MG63 (cell line): Measurements from ENCODE around the gene GBF1. TPM values are rescaled to one million over a fixed set of nuclear protein-coding genes. Genes with fewer than 3 reads are reported as not detected.

Experiments used
- DNase-seq: peaks from one replicate; pipeline ENCODE4 v3.0.0-alpha.2; 2020
- H3K27me3 ChIP-seq: fragments of 250-450 bp; sonication (Bioruptor Pico); 2 replicates; pipeline ENCODE4 v1.5.1; 2020; ENCODE audit warnings: mild to moderate bottlenecking, moderate library complexity
- H3K36me3 ChIP-seq: fragments of 250-450 bp; sonication (Bioruptor Pico); 2 replicates; pipeline ENCODE4 v1.5.1; 2020; ENCODE audit warnings: mild to moderate bottlenecking, moderate library complexity
- H3K4me3 ChIP-seq: fragments of 250-450 bp; sonication (Bioruptor Pico); 2 replicates; pipeline ENCODE4 v1.5.1; 2020; ENCODE audit warnings: mild to moderate bottlenecking, moderate library complexity
- H3K9me3 ChIP-seq: fragments of 250-450 bp; sonication (Bioruptor Pico); 2 replicates; pipeline ENCODE4 v1.5.1; 2020; ENCODE audit warnings: mild to moderate bottlenecking, moderate library complexity
- total RNA-seq: library from RNA; depleted of rRNA; stranded (reverse); fragments of >200 nt; shearing (Covaris generic); gene quantifications from 2 replicates; pipeline ENCODE4 v1.2.3, GENCODE V29; 2014; ENCODE audit warnings: low replicate concordance

GBF1 gene
- total RNA-seq, 1 experiment from 2014 or later, result 15.8 TPM

DNA sequence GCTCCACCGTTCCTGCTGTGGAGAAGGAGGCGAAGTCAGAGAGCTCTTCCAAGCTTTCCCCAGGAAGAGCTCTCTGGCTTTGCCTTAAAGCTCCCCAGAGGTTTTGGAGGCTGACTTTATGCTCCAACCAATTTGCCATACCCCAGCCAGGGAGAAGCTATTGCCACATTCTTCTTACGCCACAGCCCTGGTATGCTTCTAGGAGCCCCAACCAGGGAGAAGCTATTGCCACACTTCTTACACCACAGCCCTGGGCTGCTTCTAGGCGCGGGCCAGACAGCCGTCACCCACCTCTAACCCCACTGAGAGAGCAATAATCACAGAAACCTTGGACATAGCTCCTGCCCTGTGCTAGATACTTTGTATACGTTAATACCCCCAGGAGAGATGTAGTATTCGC is 18.3 kb upstream of the GBF1 start:
- DNase-seq, result peak; percentile 26
- no peaks in the 10 kb centered on the region for H3K36me3 ChIP-seq
- H3K27me3 ChIP-seq, result peaks cover 29% of the 10 kb centered on the region
- H3K4me3 ChIP-seq, result no peak overlapping the region
- H3K9me3 ChIP-seq, result no peaks in the 10 kb centered on the region

DNA sequence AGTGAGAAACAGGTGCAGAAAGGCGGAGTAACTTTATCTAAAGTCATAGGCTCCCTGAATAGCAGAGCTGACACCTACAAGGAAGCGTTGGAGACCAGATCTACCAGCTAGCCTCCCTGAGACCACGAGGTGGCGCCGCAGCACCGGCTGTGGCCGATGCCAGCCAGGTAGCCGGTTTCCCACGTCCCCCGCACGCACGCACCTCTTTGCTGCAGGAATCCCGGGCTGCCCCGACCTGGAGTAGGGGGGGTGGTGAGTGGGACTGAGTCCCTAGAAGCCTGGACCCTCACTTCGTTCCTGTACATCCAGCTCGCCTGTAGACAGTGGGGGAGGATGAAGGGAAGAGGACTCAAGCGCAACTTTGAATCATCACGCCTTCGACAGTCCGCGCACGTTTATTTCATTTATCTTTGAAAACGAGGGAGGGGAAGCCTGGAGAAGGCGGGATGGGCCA is 15.5 kb upstream of the GBF1 start:
- Histone ChIP-seq H3K36me3 (no peaks in the 10 kb centered on the region), H3K27me3 (peaks cover 24% of the 10 kb centered on the region), H3K9me3 (no peaks in the 10 kb centered on the region), H3K4me3 (peak overlapping the region; percentile 37)
- DNase-seq, result peak; percentile 72

GRCh38 chr10:102230264-102230860 is 15.0 kb upstream of the GBF1 start:
- Histone ChIP-seq H3K27me3 (peaks cover 24% of the 10 kb centered on the region), H3K36me3 (no peaks in the 10 kb centered on the region), H3K4me3 (peak overlapping the region; percentile 37), H3K9me3 (no peaks in the 10 kb centered on the region)
- peak; percentile 73 for DNase-seq

DNA sequence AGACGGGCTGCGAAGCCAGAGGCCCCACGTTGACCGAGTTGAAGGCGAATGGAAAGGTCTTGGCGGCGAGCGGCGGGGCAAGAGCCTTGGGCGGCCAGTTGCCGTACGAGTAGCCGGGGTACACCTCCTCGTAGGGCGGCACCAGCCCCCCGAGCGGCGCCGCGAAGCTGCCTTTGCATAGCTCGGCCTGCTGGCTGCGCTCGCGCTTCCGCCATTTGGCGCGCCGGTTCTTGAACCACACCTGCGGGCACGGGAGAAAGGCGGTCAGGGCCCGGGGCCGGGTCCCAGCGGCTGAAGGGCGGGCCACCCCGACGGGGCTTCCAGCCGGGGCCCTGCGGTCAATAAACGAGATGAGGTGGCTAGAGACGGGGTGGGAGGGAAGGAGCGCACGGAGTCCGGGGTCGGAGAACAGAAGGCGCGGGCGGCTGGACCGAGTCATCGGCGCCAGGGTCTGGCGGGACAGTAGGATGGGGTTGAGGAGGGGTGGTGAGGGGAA is 14.4 kb upstream of the GBF1 start:
- Histone ChIP-seq H3K9me3 (no peaks in the 10 kb centered on the region), H3K4me3 (peak overlapping the region; percentile 37), H3K27me3 (peaks cover 24% of the 10 kb centered on the region), H3K36me3 (no peaks in the 10 kb centered on the region)
- DNase-seq, result peak; percentile 17

DNA sequence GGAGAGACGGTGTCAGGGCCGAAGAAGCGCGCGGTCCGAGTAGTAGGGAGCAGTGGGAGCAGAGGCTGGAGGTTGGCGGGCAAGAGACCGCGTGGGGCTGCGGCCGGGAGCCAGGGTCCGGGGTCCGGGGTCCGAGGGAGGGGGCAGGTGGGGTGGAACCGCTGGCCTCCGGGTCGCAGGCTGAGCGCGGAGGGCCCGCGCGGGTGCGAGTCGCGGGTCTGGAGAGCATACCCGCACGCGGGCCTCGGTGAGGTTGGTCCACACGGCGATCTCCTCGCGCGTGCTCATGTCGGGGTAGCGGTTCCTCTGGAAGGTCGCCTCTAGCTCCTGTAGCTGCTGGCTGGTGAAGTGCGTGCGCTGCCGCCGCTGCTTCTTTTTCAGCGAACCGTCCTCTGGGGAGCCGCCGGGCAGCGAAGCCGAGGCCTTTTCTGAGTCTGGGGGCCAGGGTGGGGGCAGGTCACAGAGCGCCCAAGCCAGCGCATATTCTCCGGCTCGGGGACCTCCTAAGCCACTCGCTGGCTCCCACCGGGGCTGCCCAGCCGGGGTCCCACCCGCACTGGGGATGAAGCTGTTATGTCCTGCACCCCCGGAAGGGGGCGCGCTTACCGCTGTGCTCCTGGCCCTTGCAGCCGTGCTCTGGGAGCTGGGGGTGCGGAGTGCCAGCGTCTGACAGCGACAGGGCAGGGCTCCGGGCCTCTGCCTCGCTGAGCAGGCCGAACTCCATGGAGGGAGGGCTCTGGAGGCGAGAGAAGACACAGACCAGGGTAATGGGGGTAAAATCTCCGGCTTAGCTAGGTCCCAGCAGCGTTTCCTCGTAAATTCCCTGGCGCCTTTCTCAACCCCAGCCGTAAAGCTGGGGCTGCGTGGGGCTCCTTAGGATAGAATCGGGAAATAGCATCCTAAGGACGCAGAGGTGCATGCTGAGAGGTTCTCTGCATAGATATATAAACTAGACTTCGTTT is 13.7 kb upstream of the GBF1 start:
- H3K9me3 ChIP-seq, result no peaks in the 10 kb centered on the region
- H3K4me3 ChIP-seq, result no peak overlapping the region
- no peaks in the 10 kb centered on the region for H3K36me3 ChIP-seq
- peak; percentile 39 for DNase-seq
- H3K27me3 ChIP-seq, result peaks cover 21% of the 10 kb centered on the region

GRCh38 chr10:102233997-102234396 is 11.3 kb upstream of the GBF1 start:
- Histone ChIP-seq H3K27me3 (peaks cover 7% of the 10 kb centered on the region; the same call in 1 of the 2 replicates), H3K9me3 (no peaks in the 10 kb centered on the region), H3K4me3 (no peak overlapping the region), H3K36me3 (no peaks in the 10 kb centered on the region)
- no peak for DNase-seq

GRCh38 chr10:102234888-102235597 is 10.3 kb upstream of the GBF1 start:
- Histone ChIP-seq H3K36me3 (no peaks in the 10 kb centered on the region), H3K9me3 (no peaks in the 10 kb centered on the region), H3K4me3 (no peak overlapping the region), H3K27me3 (peaks cover 7% of the 10 kb centered on the region; the same call in 1 of the 2 replicates)
- DNase-seq, result no peak

GRCh38 chr10:102235598-102235920 is 9.8 kb upstream of the GBF1 start:
- no peak for DNase-seq
- H3K27me3 ChIP-seq, result peaks cover 7% of the 10 kb centered on the region; the same call in 1 of the 2 replicates
- no peak overlapping the region for H3K4me3 ChIP-seq
- H3K9me3 ChIP-seq, result no peaks in the 10 kb centered on the region
- no peaks in the 10 kb centered on the region for H3K36me3 ChIP-seq

GRCh38 chr10:102236006-102236405 is 9.3 kb upstream of the GBF1 start:
- no peak overlapping the region for H3K4me3 ChIP-seq
- peaks cover 5% of the 10 kb centered on the region; the same call in 1 of the 2 replicates for H3K27me3 ChIP-seq
- no peaks in the 10 kb centered on the region for H3K9me3 ChIP-seq
- DNase-seq, result no peak
- H3K36me3 ChIP-seq, result no peaks in the 10 kb centered on the region

DNA sequence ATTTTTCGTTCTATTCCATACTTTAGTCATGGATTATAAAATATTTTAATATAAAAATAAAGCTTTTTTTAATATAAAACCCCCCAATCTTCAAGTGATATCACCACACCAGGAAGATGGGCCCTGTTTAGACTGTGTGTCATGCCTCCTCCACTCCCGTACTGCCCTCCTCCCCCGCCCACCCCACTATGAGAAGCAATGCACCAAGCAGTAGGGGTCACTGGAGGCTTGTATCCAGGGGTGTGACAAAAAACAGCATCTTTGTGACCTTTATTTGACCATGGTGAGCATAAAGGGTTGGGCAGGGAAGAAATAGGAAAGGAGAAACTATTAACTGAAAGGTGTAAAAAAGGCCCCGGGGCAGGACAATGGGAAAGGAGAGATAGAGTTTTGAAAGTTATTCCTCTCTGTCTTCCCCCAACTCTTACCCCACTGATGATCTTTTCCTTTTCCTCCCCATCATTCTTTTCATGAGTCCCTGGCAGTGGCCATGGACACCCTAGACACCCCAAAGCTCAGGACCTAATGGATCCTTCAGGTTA is 7.5 kb upstream of the GBF1 start:
- no peaks in the 10 kb centered on the region for H3K27me3 ChIP-seq
- no peak for DNase-seq
- no peak overlapping the region for H3K4me3 ChIP-seq
- H3K9me3 ChIP-seq, result no peaks in the 10 kb centered on the region
- no peaks in the 10 kb centered on the region for H3K36me3 ChIP-seq

DNA sequence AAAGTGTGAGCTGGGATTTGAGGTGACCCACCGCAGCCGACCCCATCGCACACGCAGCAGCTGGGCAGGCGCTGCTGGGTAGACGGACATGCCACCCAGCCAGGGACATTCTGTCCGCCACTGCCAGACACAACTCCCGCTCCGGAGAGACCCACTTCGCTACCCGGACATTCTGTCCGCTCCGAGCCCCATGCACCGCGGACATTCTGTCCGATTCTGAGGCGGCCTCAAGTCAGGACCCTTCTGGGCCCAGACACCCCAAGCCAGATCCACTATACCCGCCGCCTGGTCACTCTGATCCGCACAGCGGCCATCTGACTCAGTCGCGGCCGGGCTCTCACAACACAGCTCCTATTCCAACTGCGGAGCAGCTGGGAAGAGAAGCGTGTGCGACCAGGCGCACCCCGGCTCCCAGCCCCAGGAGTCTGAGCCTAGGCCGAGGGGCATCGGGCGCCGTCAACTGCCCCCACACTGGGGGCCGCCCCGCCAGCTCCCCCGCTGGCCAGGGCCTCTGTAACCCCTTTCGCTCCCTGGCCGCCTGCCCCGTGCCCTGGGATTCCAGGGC is 4.8 kb upstream of the GBF1 start:
- no peak for DNase-seq
- Histone ChIP-seq H3K36me3 (no peaks in the 10 kb centered on the region), H3K4me3 (no peak overlapping the region), H3K27me3 (no peaks in the 10 kb centered on the region), H3K9me3 (no peaks in the 10 kb centered on the region)

- Histone ChIP-seq H3K4me3 (peak overlapping the region; percentile 67), H3K9me3 (no peaks in the 10 kb centered on the region), H3K27me3 (no peaks in the 10 kb centered on the region), H3K36me3 (no peaks in the 10 kb centered on the region)
- no peak for DNase-seq
Measured at GRCh38 chr10:102241032-102241443, 4.3 kb upstream of the GBF1 start.

DNA sequence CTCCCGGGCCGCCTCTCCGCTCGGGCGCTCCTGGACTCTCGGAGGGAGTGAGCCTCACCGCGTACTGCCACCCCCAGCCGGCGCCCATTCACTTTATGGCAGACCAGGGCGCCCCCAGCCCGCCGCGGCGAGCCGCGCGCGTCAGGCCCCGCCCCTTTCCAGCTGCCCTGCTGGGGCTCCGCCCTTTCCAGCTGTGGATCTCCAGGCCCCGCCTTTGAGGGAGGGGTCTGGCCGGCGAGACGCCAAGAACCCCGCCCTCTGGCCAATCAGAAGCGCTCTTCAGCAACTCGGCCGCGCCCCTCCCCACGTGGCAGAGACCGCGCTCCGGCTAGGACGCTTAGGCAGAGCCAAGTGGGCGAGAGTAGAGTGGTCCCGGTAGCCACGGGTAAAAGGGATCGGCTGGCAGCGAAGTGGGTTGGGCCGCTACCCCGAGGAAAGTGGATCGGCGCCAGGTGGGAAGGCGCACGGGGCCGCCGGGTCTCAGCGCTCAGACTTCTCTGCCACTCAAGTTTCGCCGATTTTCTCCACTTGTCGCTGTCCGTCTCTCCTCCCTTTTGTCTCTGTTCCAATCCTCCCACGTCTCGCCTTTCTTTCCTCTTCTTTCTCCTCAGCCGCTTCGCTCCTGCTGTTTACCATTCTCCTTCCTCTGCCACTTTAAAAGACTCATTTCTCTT is 3.8 kb upstream of the GBF1 start, which contains the start of gene PITX3:
PITX3 (minus strand) TSS at position 69 of the 674 bp plus-strand sequence. CDS start 9,432 bp downstream, outside the sequence.
- DNase-seq, result peak; percentile 92
- no peaks in the 10 kb centered on the region for H3K9me3 ChIP-seq
- peak within 1 kb of the TSS; percentile 67 for H3K4me3 ChIP-seq
- no peaks in the 10 kb centered on the region for H3K36me3 ChIP-seq
- no peaks in the 10 kb centered on the region for H3K27me3 ChIP-seq

DNA sequence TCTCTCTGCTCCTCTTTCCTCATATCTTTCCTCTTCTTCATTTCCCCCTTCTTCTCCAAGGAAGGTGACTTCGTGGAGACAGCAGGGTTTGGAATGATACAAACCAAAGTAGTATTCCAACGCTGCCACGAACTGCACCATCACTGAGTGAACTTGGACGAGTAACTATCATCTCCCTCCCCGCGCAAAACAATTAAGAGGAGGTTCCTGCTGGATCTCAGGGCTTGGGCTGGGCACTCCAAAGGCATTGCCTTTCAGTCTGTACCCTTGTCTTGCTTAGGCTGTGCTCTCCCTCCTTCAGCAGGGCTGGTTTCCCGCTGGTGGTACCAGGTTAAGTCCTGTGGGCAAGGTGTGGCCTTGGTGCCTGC is 3.2 kb upstream of the GBF1 start:
- no peak for DNase-seq
- Histone ChIP-seq H3K4me3 (peak overlapping the region; percentile 67), H3K9me3 (no peaks in the 10 kb centered on the region), H3K27me3 (no peaks in the 10 kb centered on the region), H3K36me3 (no peaks in the 10 kb centered on the region)

- Histone ChIP-seq H3K27me3 (no peaks in the 10 kb centered on the region), H3K4me3 (no peak overlapping the region), H3K36me3 (no peaks in the 10 kb centered on the region; the same call in 1 of the 2 replicates), H3K9me3 (no peaks in the 10 kb centered on the region)
- no peak for DNase-seq
Measured at GRCh38 chr10:102243309-102243708, 2.0 kb upstream of the GBF1 start.

DNA sequence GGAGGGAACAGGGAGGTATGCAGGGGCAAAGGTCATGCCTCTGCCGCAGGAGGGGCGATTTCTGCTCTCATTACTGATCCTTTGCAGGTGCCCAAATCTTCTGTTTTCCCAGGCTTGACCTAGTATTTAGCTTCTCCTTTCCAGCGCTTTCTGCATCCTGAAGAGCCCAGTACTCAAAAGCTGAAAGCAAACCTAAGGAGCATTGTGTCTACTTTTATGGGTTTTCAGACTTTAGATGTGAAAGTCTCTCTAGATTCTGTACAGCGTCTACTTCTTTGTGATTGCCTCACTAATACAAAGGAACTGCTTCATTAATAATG is 560 bp downstream of the GBF1 start:
- H3K9me3 ChIP-seq, result no peaks in the 10 kb centered on the region
- no peak for DNase-seq
- H3K36me3 ChIP-seq, result peaks cover 5% of the 10 kb centered on the region
- H3K4me3 ChIP-seq, result peak overlapping the region; percentile 79
- H3K27me3 ChIP-seq, result no peaks in the 10 kb centered on the region
